Astrocyte of the cerebellum (primary cell): Measurements from ENCODE around the gene CFAP43.
"Not testable (repeated sequence)": the region's sequence is repeated elsewhere in the genome, so short reads cannot be mapped to it uniquely, and the experiment has no call there.

Source experiments
- DNase-seq: peaks from one replicate; pipeline ENCODE4 v3.0.0-alpha.2; 2011; ENCODE audit warnings: low read depth
- H3K4me3 ChIP-seq: 2 replicates; pipeline ENCODE4 v1.5.1; 2011; ENCODE audit warnings: mild to moderate bottlenecking, low read depth, low read length, moderate library complexity
- in situ Hi-C: cut with HindIII; loops from 2 replicates; pipeline ENCODE4 v1.10.0; 2017; ENCODE audit warnings: low sequenced_read_pairs
- TF ChIP-seq, protein P1 (sequence below): IDR thresholded peaks from 2 replicates; pipeline ENCODE4 v1.5.1; 2012; ENCODE audit warnings: low read length, low read depth, moderate library complexity, mild to moderate bottlenecking; ENCODE audit errors: missing control alignments

CFAP43 gene

DNA sequence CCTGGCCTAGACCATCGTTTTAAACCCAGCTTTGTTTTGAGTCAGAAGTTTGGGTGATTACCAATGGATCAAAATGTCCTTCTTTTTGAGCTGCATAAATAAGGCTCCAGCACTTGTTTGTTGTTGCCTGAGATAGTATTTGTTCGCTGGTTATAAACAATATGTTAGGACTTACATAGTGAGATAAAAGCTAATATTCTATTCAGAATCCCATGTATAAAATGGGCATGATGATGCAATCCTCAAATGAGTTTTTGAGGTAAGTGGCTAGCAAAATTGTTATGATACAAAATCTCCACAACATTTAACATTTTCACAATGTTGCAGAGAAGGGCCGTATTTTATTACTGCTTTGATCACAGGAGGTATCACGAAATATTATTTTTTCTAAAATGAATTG, 48.5 kb downstream of the CFAP43 start:
- no peak for DNase-seq
- TF ChIP-seq, protein P1, sequence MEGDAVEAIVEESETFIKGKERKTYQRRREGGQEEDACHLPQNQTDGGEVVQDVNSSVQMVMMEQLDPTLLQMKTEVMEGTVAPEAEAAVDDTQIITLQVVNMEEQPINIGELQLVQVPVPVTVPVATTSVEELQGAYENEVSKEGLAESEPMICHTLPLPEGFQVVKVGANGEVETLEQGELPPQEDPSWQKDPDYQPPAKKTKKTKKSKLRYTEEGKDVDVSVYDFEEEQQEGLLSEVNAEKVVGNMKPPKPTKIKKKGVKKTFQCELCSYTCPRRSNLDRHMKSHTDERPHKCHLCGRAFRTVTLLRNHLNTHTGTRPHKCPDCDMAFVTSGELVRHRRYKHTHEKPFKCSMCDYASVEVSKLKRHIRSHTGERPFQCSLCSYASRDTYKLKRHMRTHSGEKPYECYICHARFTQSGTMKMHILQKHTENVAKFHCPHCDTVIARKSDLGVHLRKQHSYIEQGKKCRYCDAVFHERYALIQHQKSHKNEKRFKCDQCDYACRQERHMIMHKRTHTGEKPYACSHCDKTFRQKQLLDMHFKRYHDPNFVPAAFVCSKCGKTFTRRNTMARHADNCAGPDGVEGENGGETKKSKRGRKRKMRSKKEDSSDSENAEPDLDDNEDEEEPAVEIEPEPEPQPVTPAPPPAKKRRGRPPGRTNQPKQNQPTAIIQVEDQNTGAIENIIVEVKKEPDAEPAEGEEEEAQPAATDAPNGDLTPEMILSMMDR, result no peak
- in situ Hi-C loops, result no loop called here
- no peak overlapping the region for H3K4me3 ChIP-seq

- DNase-seq, H3K4me3 ChIP-seq, in situ Hi-C loops: not testable (repeated sequence)
These were observed 58.0 kb downstream of the CFAP43 start for GRCh38 chr10:104174136-104174535.

DNA sequence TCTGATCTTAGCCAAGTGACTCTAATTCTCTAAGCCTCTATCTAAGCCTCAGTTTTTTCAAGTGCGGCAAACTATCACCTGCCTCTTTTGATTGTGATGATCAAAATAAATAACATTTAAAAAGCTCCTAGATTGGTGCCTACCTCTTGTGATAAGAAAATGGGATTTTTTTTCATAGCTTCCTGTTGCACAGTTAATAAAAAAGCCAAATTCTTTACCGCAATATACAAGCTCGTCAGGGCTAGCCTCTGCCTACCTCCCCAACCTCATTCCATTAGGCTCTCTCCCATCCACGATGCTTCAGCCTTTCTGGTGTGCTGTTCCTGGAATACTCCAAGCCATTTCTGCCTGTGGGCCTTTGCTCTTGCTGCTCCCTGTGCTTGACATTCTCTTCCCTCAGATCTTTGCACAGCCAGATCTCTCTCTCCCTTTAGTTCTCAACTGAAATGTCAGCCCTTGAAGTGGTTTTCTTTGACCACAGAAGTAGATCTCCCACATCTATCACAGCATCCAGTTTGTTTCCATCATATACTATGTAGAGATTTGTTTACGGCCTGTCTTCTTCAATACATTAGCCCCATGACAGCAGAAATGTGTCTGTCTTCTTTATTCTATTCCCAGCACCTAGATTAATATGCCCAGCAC, 61.4 kb downstream of the CFAP43 start:
- in situ Hi-C loops, result no loop called here
- no peak overlapping the region for H3K4me3 ChIP-seq
- TF ChIP-seq, protein P1, result no peak

GRCh38 chr10:104155591-104155990, 76.6 kb downstream of the CFAP43 start:
- in situ Hi-C loops, result no loop called here
- TF ChIP-seq, protein P1, result no peak
- H3K4me3 ChIP-seq, result no peak overlapping the region
- DNase-seq, result no peak

More for the DNA sequence above, 61.4 kb downstream of the CFAP43 start:
- no peak for DNase-seq

DNA sequence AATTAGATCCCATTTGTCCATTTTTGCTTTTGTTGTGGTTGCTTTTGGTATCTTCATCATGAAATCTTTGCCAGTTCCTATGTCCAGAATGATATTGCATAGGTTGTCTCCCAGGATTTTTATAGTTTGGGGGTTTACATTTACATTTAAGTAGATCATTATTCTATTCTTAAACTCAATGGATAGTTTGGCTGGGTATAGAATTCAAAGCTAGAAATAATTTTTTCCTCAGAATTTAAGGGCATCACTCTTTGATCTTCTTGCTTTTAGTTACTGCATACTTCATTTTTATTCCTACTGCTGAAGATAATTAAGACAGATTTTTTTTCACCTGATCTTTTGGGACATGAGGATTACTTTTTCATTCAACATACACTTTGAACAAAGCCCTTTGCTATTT, 80.4 kb downstream of the CFAP43 start:
- no peak overlapping the region for H3K4me3 ChIP-seq
- in situ Hi-C loops, result no loop called here
- DNase-seq, result no peak
- TF ChIP-seq, protein P1, result no peak

GRCh38 chr10:104150139-104150538, 82.0 kb downstream of the CFAP43 start:
- in situ Hi-C loops, result no loop called here

DNA sequence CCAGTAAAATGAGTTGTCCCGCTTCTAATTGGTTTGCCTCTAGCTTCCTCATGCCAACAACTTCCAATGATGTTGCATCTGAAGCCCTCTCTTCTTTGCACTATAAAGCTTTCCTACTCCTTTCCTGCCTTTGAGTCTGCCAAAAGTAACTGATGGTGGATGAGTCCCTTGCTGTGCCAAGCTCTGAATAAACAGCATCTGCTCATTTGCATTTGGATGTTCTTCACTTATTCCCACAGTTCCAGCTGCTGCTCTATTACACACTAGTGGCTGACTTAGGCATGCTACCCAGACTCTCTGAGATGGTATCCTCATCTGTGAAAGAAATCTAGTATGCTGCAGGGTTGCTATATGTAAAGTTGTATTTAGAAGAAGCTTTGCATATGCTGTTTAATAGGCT, 85.3 kb downstream of the CFAP43 start:
- in situ Hi-C loops, result no loop called here
- no peak for DNase-seq
- TF ChIP-seq, protein P1, result no peak
- H3K4me3 ChIP-seq, result no peak overlapping the region

More at GRCh38 chr10:104150139-104150538, 82.0 kb downstream of the CFAP43 start:
- TF ChIP-seq, protein P1, result no peak
- no peak overlapping the region for H3K4me3 ChIP-seq
- DNase-seq, result no peak
